Pons (tissue), 1 donor: ENCODE data around the gene SCPEP1.
A peak's percentile ranks its signal among the peaks of the same experiment; 100 is the strongest.
"Not testable (repeated sequence)": the region's sequence is repeated elsewhere in the genome, so short reads cannot be mapped to it uniquely, and the experiment has no call there.

Experiments used
- DNase-seq: peaks from one replicate; pipeline ENCODE4 v3.0.0-alpha.2; 2016; ENCODE audit warnings: low spot score

Gene SCPEP1, protein sequence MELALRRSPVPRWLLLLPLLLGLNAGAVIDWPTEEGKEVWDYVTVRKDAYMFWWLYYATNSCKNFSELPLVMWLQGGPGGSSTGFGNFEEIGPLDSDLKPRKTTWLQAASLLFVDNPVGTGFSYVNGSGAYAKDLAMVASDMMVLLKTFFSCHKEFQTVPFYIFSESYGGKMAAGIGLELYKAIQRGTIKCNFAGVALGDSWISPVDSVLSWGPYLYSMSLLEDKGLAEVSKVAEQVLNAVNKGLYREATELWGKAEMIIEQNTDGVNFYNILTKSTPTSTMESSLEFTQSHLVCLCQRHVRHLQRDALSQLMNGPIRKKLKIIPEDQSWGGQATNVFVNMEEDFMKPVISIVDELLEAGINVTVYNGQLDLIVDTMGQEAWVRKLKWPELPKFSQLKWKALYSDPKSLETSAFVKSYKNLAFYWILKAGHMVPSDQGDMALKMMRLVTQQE

DNA sequence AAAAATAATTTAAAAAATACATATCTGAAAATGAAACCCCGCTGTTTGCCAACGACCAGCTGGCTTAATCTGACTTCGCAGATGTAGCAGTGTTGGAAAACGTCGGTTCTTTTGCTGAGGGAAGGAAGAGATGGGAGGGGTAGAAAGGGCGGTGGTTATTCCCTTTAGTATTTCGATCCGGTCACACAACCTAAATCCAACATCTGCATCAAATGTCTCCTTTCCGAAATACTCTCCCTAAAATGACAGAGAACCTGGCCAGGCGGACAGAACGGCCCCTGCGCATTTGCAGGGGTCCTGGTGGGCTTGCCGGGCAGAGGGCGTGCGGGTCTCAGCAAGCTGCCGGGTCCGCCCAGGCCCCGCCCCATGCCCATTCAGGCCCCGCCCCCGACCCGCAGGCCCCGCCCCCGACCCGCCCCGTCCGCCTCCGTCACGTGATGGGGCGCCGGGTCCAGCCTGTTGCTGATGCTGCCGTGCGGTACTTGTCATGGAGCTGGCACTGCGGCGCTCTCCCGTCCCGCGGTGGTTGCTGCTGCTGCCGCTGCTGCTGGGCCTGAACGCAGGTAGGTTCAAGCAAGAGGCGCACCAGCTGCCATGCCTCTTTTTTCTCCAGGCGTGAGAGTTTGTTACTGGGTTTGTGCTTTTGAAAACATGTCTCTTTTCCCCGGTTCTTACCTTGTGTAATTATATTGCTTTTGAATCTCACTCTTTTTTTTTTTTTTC is at the start of gene SCPEP1:
TSS of gene SCPEP1 (plus strand) at position 459 of the 723 bp plus-strand sequence. CDS start at position 488, 29 bp downstream.
- peak; percentile 76 for DNase-seq

DNA sequence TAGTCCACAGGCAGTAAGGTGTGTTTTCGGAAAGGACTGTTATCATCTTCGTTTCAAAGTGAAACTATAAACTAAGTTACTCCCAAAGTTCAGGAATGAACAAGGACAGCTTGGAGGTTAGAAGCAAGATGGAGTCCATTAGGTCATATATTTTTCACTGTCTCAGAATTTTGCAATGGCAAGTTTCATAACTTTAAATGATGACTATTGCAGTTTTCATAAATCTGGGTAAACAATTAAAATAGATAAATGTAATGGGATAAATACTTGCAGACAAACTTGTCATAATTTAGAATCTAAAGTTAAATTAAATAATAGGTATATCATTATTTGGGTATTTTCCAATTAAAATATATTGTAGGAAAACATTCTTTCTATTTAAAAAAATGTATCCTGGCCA is 49.3 kb upstream of the SCPEP1 start:
- no peak for DNase-seq

DNA sequence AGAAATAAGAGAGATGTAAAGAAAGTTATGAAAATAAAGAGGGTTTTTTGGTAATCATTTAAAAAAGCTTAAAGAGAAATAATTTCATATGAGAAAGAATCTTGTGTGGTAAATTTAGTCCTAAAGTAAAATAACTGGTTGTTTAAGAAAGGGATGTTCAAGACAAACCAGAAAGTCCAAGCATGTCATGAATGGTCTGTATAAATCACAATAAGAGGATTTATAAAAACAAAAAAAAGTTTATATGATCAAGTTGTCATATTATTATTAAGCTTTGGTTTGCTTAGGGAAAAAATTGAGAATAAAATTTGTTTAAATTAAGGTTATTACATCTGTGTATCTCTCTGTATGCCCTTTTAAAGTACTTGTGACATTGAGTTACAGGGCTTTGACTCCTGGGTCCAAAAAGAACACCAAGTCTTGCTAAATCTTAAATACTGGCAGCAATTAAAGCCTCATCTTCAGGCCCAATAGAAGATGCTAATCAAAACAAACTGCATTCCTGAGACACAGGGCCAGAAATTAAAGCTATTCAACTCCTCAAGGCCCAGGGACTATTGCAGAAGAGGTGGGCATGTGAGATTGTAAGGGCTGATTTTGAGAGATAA is 48.5 kb upstream of the SCPEP1 start:
- no peak for DNase-seq

DNA sequence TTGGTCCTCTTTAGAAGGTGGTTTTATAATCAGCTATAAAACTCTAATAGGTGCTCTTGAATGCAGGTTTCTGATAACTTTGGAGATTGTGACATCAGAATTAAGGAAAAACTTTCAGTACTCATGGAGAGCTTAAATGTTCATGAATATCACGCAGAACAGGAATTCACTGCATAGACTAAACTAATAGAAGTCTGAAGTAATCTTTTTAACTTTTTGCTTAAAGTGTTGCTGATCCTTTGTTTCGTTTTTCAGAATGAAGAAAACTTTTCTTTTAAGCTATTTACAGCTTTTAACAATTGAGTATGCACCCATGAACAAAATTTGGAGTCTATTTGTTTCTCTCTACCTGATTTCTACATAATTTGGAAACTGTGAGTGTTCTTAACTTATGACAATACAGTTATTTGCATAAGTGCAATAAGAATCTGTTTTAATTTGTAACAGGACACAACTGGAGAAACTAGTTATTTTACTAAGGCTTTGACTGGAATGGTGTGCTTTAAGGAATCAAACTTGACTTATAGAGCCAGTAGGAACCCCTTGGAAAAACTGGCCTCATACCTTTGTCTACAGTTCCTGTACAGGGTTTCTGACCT is 47.1 kb upstream of the SCPEP1 start:
- DNase-seq = no peak

DNA sequence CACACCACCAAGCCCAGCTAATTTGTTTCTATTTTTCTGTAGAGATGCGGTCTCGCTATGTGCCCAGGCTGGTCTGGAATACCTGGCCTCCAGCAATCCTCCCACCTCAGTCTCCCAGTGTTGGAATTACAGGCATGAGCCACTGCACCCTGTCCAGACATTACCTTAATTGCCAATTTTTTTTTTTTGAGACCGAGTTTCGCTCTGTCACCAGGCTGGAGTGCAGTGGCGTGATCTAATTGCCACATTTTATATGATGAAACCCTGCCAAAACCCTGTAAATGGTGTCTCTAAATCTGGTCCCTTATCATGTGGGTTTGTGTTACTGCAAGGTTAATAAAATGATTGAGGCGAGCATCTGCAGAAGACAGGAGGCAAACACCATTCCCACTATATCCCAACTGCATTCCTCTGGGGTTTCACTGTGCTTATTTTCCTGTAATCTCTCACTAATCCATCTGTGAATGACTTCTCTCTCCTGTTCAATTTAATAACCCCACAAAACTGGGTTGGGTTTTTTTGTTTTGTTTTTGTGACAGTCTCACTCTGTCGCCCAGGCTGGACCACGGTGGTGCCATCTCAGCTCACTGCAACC is 44.7 kb upstream of the SCPEP1 start:
- DNase-seq = no peak

DNA sequence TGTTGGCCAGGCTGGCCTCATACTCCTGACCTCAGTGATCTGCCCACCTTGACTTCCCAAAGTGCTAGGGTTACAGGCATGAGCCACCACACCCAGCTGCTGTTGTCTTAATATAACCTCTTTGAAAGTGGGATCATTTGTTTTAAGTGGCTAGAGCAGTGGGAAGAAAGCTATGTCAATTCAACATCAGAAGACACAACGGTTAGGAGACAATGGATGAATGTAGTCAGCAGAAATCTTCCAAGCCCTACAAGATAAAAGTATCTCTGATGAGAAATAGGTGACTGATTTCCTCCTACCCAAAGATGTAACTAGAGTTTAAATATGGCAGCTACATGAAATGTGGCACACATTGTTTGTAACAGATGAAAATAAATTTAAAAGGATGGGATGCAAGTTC is 44.1 kb upstream of the SCPEP1 start:
- DNase-seq = no peak

DNA sequence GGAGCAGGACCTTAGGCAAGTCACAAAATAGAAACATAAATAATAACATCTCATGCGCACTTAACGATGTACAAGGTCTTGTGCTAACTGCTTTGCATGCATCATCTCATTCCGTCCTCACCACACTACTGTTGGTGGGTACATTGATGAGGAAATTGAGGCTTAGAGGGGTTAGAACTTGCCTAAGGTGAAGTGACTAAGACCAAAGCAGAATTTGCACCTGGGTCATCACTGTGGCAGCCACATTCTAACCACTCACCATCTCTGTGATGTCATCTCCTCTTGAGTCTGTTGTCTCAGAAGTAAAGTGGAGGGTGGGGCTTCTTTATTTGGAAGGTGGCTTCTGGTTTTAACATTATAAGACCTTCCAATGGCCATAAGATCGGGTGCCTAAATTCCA is 43.7 kb upstream of the SCPEP1 start:
- DNase-seq = no peak

DNA sequence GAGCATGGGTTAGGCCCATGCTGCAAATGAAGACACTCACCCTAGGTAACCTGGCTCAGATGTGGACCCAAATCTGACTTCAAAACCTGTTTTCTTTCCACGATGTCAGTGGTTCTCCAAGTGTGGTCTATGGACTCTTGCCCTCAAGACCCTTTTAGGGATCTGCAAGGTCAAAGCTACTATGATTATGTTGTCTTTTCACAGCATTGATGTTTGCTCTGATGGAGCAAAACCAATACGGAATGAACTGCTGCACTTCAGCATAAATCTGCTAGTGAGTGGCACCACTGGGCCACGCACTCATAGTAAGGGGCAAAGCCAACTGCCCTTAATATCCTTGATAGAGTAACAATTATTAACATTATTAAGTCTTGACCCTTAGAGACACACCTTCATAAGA is 42.5 kb upstream of the SCPEP1 start:
- no peak for DNase-seq

DNA sequence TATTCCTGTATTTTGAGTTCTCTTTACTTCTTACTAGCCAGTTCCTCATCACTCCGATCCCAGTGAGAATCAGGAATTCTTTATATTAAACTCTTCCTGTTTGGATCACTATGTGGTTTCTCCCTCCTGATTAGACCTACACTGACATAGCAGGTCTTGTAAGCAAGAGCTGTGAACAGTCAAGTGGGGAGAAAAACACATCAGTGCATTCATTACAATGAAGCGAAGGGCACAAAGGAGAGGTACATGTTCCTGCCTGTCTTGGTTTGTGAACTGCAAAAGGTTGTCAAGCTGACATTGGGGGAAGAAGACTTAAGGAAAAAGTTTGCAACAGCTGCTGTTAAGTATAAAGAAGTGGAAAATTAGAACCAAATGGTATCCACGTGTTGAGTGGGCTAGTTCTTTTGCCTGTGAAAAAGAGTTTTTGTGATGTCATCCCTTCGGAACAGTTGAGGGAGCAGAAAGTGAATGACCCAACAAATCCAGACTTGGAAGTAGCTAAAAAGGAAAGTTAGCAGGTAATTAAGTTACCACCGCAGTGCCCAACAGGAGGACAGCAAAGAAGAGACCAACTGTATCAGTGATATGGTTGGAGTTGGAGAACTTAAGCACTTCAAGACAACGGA is 41.1 kb upstream of the SCPEP1 start:
- DNase-seq = no peak

DNA sequence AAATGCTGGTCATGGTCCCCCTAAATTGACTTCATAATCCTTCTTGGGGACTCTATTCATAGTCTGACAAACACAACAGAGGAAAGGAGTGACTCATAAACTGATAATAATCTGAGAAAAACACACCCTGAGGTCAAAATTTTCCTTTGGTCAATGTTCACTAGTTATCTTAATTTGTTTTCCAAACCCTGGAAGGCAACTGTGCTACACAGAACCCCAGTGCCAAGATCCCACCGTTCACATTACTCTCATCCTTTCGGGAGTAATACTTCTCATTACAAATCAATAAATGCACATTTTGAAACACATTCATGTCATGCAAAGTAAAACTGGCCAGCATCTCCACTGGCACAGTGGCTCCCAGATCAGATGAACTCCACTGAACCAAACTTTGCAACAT is 40.2 kb upstream of the SCPEP1 start:
- DNase-seq = no peak

DNA sequence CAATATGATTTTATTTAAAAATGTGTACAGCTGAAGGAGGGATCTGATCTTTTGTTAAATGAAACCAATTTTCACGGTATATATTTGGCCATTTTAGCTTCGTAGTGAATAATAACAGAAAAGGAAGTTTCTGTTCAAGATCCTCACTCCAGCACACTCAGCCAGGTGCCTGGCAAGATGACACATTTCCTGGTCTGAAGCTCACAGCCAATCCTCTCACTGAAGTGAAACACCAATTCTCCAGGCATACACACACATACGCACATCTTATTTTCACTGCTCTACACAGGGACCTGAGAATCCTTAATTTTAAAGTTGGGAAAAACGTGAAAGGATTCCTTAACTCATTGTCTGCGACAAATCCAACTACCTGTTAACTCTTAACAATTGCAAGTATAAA is 39.7 kb upstream of the SCPEP1 start:
- DNase-seq = not testable (repeated sequence)

DNA sequence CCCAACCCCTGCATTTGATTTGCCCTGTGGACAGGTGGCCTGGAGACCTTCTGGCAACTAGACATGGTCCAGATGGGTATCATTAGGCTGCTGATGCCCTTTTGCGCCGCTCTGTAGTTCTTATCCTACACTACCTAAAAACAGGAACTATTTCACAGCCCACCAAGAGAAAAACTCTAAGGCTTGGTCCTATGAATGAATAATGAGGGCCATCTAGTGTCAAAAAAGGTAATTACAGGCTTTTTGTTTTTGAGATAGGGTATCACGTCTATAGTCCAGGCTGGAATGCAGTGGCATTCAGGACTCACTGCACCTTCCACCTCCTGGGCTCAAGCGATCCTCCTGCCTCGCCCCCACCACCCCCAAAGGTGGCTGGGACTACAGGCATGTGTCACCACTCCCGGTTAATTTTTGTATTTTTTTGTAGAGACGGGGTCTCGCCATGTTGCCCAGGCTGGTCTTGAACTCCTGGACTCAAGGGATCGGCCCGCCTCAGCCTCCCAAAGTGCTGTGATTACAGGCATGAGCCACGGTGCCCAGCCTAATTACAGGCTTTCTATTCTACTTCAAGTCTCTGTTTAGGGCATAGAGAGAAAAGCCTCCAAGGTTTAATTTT is 38.0 kb upstream of the SCPEP1 start:
- DNase-seq = peak; percentile 64

DNA sequence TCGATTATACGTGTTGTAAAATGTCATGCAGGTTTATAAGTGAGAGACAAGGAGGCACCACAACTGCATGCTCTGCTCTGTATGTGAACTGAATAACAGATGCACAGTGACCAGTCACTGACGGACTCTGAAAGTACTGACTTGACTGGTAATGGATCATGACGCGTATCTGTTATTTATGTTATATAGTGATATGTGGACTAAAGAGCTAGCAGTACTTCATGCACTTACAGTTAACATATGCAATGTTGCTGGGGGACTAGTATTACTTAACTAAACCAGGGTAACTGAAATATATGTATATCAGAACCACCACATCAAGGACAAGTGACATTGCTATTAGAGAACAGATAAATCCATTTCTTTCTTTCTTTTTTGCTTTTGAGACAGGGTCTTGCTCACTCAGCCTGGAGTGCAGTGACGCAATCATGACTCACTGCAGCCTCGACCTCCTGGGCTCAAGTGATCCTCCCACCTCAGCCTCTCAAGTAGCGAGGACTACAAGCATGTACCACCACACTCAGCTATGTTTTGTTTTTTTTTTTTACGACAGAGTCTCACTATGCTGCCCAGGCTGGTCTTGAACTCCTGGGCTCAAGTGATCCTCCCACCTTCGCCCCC is 34.3 kb upstream of the SCPEP1 start:
- no peak for DNase-seq

DNA sequence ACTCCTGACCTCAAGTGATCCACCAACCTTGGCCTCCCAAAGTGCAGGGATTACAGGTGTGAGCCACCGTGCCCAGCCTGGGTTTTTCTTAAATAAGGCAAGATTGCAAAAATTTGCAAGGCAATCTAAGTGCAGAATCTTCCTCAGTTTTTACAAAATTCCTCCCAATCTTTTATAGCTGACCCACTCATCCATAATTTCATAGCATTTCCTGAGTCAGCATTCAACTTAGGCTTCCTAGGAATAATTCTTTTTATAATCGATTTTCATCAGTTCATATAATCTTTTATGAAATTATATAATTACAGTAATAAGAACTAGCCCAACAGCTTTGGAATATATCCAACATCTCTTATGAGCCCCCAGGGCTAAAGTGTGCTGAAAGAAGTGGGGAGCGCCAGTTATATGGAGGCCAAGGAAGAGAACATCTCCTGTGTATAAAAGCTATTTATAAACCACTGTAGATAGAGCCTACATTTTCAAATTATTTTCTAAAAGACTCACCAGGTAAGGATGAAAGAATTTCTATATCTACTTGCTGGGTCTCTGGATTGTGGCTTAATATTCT is 31.9 kb upstream of the SCPEP1 start:
- DNase-seq = no peak

DNA sequence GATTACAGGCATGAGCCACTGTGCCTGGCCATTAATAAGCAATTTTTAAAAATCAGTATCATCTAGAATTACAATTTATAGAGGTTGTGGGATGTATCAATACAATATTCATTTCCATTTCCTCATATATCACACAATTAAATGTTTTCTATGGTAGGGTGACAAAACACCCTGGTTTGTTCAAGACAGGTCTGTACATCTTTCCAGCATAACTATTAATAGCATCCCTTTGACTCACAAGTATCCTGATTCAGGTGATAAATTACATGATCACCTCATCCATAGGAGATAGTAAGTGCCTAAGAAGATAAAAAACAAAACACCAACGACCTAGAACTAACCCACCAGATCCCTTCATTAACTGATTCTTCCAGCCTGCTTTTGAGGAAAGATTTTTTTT is 30.2 kb upstream of the SCPEP1 start:
- DNase-seq = no peak

DNA sequence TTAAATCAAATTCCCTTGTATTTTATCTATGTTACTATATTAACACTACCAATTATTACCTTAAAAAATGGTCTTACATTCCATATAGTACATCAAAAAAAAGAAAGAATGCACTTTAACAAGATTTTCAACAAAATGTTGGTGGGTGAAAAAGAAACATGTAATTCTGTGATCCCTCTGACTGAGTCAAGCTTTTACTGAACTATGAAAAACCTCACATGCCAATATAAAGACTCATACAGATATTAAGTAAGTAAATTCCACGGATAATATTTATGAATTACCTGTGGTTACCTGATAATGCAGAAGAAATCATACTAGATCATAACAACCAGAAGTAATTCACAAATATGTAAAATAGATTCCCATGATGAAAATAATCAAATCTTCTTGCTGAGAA is 29.4 kb upstream of the SCPEP1 start:
- no peak for DNase-seq

DNA sequence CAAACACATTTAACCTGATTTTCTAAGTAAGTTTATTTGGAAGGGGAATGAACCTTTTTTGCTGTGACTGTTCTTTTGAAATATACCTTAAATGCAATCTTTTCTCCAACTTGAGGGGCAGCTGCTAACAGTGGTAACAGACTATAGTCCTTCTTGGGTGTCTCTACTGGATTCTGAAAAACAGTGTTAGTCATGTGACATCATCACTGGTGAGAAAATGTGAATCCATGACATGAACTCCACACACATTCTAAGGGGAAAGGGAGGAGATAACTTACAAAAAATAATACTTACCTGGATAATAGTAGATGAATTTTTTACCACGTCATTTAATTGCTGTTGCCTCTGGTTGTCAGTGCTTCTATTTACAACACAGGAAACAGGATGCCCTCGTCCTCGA is 28.3 kb upstream of the SCPEP1 start:
- DNase-seq = no peak

DNA sequence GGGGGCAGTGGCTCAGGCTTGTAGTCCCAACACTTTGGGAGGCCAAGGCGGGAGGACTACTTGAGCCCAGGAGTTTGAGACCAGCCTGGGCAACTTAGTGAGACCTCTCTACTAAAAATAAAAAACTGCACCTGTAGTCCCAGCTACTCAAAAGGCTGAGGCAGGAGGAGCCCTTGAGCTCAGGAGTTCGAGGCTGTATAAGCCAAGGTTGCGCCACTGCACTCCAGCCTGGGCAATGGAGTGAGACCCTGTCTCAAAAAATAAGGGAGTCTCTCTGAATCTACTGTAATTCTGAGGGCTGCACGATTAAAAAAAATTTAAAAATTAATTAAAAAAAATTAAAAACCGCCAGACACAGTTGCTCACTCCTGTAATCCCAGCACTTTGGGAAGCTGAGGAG is 20.9 kb upstream of the SCPEP1 start:
- no peak for DNase-seq

DNA sequence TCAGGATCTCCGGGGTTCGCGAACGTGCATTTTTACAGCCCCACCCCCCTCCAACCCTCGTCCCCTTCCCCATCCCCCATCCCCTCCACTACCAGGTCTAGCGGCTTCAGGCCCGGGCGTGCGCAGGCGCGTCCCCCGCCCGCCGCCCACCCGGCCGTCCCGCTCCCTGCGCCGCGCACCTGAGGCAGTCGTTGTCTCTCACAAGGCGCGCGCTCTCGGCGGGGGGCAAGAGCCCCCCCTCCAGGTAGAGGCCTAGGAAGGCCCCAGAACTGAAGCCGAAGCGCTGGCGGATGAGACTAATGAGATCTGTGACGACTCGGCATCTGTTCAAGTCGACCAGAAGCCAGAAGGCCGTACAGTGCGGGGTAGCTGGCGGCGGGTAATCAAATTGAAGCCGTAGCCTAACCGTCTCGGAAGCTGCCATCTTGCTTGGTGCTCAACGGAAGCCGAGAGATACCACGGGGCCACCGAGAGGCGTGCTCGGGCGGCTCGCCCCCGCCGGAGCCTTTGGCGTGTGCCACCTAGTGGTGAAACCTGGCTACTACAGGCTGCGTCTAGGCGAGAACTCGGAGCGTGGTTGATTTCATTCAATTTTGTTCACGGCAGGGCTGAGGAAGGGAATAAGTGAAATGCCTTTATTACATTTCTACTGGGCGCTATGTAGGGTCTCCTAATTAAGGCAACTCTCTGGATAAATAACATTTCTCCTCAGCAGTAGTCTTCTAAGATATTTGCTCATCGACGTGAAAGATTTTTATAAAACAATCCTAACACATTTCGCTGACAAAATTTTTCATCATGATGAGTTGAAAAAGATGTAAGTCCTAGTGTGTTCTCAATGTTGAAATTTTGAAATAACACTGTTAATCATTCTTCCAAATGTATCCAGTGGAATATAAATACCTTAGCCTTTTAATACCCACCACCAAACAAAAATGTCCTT is 17.1 kb upstream of the SCPEP1 start, which contains the start of gene COIL:
TSS of gene COIL (minus strand) at position 455 of the 943 bp plus-strand sequence. CDS start at position 424, 31 bp downstream.
- peak; percentile 83 for DNase-seq
